ENCODE measurements around the gene HNF4A.
A peak's percentile ranks its signal among the peaks of the same experiment; 100 is the strongest.

The HNF4A gene

DNA sequence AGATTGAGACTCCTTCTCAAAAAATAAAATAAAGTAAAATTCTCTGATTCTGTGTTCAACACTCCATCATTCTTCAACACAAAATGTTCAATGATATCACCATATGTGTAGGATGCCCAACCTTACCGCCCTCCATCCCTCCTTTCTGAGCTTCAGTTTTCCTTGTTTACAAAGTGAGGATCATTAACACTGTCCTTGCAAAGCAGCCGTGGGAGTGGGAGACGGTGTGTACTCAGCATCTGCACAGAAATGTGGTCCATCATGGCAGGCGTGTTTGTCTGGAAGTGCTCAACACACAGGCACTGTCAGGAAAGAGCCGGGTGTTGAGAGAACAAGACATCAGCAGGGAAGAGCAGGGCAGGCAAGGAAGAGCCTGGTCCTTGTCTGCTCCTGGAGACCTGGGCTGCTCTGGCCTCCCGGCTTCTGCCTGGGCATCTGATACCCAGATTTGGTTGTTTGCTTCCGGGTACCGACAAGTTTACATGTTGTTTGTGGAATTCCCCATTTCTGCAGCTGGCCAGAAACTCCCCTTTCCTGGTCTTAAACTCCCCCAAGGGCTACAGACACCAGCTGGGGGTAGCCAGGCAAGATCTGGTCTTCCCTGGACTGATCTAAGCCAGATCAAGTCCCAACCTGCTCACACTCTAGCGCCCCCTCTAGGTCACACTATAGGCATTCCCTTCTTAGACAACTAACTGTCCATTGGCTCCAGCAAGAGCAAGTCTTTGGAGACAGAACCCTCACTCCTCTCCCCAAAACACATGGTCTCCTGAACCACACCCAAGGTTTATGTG, 93.5 kb downstream of the HNF4A start:
- TF ChIP-seq, protein P1, sequence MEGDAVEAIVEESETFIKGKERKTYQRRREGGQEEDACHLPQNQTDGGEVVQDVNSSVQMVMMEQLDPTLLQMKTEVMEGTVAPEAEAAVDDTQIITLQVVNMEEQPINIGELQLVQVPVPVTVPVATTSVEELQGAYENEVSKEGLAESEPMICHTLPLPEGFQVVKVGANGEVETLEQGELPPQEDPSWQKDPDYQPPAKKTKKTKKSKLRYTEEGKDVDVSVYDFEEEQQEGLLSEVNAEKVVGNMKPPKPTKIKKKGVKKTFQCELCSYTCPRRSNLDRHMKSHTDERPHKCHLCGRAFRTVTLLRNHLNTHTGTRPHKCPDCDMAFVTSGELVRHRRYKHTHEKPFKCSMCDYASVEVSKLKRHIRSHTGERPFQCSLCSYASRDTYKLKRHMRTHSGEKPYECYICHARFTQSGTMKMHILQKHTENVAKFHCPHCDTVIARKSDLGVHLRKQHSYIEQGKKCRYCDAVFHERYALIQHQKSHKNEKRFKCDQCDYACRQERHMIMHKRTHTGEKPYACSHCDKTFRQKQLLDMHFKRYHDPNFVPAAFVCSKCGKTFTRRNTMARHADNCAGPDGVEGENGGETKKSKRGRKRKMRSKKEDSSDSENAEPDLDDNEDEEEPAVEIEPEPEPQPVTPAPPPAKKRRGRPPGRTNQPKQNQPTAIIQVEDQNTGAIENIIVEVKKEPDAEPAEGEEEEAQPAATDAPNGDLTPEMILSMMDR (IDR thresholded peaks at IDR 0.05; ENCODE audit: borderline replicate concordance, extremely low read depth, low read length, poor library complexity, severe bottlenecking): peak; percentile 59
- TF ChIP-seq EZH2 (IDR thresholded peaks at IDR 0.05; ENCODE audit: borderline replicate concordance, low read depth, low read length, severe bottlenecking): no peak
- ATAC-seq (ENCODE audit: insufficient read depth, low read depth): no peak
- H3K4me2 ChIP-seq (ENCODE audit: insufficient read depth, low read length): no peak overlapping the region
- no peaks in the 10 kb centered on the region for H3K36me3 ChIP-seq (ENCODE audit: insufficient read depth, low read length)
- peak; percentile 26 for DNase-seq
- no peaks in the 10 kb centered on the region for H3K4me1 ChIP-seq (ENCODE audit: insufficient read depth, low read length)
- H3K9me3 ChIP-seq (ENCODE audit: insufficient read depth, low read length, severe bottlenecking): no peaks in the 10 kb centered on the region
- H2AFZ ChIP-seq (ENCODE audit: low read depth, low read length): no peak overlapping the region
- H3K27me3 ChIP-seq (ENCODE audit: insufficient read depth, low read length, poor library complexity): peaks cover 21% of the 10 kb centered on the region
- H3K27ac ChIP-seq (ENCODE audit: low read length): no peak overlapping the region
- H3K4me3 ChIP-seq (ENCODE audit: low read depth in 1 of 2, low read length in 2 of 2): no peak overlapping the region
- no peak overlapping the region for H3K9ac ChIP-seq (ENCODE audit: low read depth, low read length)
- H4K20me1 ChIP-seq (ENCODE audit: insufficient read depth, low read length): no peaks in the 10 kb centered on the region
- H3K79me2 ChIP-seq (ENCODE audit: insufficient read depth, low read length): no peaks in the 10 kb centered on the region

DNA sequence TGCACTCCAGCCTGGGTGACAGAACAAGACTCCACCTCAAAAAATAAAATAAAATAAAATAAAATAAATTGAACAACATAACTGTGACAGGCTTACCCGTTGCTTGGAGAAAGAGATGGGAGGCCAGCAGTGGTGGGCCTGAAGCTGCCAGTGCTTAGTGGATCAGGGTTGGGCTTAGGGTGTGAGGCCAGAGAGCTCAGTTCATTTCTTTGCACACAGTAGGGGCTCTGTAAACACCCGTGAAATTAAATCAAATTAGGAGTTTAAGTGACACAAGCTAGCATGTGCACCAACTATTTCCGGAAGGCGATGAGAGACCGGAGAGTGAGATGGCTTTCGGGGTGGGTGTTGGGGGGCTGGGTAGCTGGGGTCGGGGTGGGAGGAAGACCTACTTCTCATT, 94.4 kb downstream of the HNF4A start:
- TF ChIP-seq EZH2 (IDR thresholded peaks at IDR 0.05; ENCODE audit: borderline replicate concordance, low read depth, low read length, severe bottlenecking): no peak
- TF ChIP-seq, protein P1 (IDR thresholded peaks at IDR 0.05; ENCODE audit: borderline replicate concordance, extremely low read depth, low read length, poor library complexity, severe bottlenecking): no peak
- Histone ChIP-seq H3K9me3 (ENCODE audit: insufficient read depth, low read length, severe bottlenecking) (no peaks in the 10 kb centered on the region), H3K4me3 (ENCODE audit: low read depth in 1 of 2, low read length in 2 of 2) (no peak overlapping the region), H3K4me2 (ENCODE audit: insufficient read depth, low read length) (no peak overlapping the region), H3K27me3 (ENCODE audit: insufficient read depth, low read length, poor library complexity) (peaks cover 21% of the 10 kb centered on the region), H4K20me1 (ENCODE audit: insufficient read depth, low read length) (no peaks in the 10 kb centered on the region), H3K79me2 (ENCODE audit: insufficient read depth, low read length) (no peaks in the 10 kb centered on the region), H3K27ac (ENCODE audit: low read length) (no peak overlapping the region), H3K4me1 (ENCODE audit: insufficient read depth, low read length) (no peaks in the 10 kb centered on the region), H2AFZ (ENCODE audit: low read depth, low read length) (no peak overlapping the region), H3K36me3 (ENCODE audit: insufficient read depth, low read length) (no peaks in the 10 kb centered on the region), H3K9ac (ENCODE audit: low read depth, low read length) (no peak overlapping the region)
- ATAC-seq (ENCODE audit: insufficient read depth, low read depth) (no peak), DNase-seq (no peak)

GRCh38 chr20:44450281-44450889, 94.9 kb downstream of the HNF4A start:
- Histone ChIP-seq H2AFZ (ENCODE audit: low read depth, low read length) (no peak overlapping the region), H3K36me3 (ENCODE audit: insufficient read depth, low read length) (no peaks in the 10 kb centered on the region), H4K20me1 (ENCODE audit: insufficient read depth, low read length) (no peaks in the 10 kb centered on the region), H3K79me2 (ENCODE audit: insufficient read depth, low read length) (no peaks in the 10 kb centered on the region), H3K4me1 (ENCODE audit: insufficient read depth, low read length) (no peaks in the 10 kb centered on the region), H3K27ac (ENCODE audit: low read length) (no peak overlapping the region), H3K27me3 (ENCODE audit: insufficient read depth, low read length, poor library complexity) (peaks cover 20% of the 10 kb centered on the region), H3K4me2 (ENCODE audit: insufficient read depth, low read length) (no peak overlapping the region), H3K4me3 (ENCODE audit: low read depth in 1 of 2, low read length in 2 of 2) (no peak overlapping the region), H3K9me3 (ENCODE audit: insufficient read depth, low read length, severe bottlenecking) (no peaks in the 10 kb centered on the region), H3K9ac (ENCODE audit: low read depth, low read length) (no peak overlapping the region)
- DNase-seq (no peak), ATAC-seq (ENCODE audit: insufficient read depth, low read depth) (no peak)
- TF ChIP-seq, protein P1 (IDR thresholded peaks at IDR 0.05; ENCODE audit: borderline replicate concordance, extremely low read depth, low read length, poor library complexity, severe bottlenecking): no peak
- no peak for TF ChIP-seq EZH2 (IDR thresholded peaks at IDR 0.05; ENCODE audit: borderline replicate concordance, low read depth, low read length, severe bottlenecking)
